Measurements from ENCODE around the gene KRT2. TPM values are rescaled to one million over a fixed set of nuclear protein-coding genes. Genes with fewer than 3 reads are reported as not detected.

Gene KRT2
- total RNA-seq, 3 donors from 2014 or later: 0.12 TPM; not detected in 2

DNA sequence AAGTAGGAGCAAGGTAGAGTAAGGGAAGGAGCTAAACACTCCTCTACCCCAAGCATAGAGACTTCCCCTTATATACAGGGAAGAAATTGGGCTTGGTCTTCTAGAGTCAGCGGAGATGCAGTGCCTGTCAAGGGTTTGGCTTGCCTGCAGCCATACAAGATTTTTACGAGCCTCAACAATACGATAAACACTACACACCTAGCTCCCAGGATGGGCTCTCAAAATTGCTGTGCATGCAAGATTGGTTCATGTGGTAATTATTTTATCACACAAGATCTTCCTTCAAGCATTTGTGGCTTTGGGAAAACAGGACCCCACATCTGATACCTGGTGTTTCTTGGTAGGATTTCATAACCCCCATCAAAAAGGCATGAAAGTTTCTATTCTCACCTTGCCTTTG, 28.4 kb upstream of the KRT2 start, which contains the start of gene KRT1:
KRT1 (minus strand) TSS at position 45 of the 400 bp plus-strand sequence. CDS start 59 bp downstream, outside the sequence.
- no peaks in the 10 kb centered on the region for H3K4me1 ChIP-seq (ENCODE audit: low read depth)
- no peaks in the 10 kb centered on the region for H3K36me3 ChIP-seq (ENCODE audit: low read depth)
- intact Hi-C loops (cut with DNase I, micrococcal nuclease): no loop called here
- TF ChIP-seq, protein P1, sequence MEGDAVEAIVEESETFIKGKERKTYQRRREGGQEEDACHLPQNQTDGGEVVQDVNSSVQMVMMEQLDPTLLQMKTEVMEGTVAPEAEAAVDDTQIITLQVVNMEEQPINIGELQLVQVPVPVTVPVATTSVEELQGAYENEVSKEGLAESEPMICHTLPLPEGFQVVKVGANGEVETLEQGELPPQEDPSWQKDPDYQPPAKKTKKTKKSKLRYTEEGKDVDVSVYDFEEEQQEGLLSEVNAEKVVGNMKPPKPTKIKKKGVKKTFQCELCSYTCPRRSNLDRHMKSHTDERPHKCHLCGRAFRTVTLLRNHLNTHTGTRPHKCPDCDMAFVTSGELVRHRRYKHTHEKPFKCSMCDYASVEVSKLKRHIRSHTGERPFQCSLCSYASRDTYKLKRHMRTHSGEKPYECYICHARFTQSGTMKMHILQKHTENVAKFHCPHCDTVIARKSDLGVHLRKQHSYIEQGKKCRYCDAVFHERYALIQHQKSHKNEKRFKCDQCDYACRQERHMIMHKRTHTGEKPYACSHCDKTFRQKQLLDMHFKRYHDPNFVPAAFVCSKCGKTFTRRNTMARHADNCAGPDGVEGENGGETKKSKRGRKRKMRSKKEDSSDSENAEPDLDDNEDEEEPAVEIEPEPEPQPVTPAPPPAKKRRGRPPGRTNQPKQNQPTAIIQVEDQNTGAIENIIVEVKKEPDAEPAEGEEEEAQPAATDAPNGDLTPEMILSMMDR (IDR thresholded peaks at IDR 0.05): no peak
- ATAC-seq (no peak), DNase-seq (no peak)
- no peaks in the 10 kb centered on the region for H3K9me3 ChIP-seq
- H3K4me3 ChIP-seq: no peak within 1 kb of the TSS

GRCh38 chr12:52679875-52680274, 27.9 kb upstream of the KRT2 start:
- TF ChIP-seq, protein P1 (IDR thresholded peaks at IDR 0.05): no peak
- no peak for ATAC-seq

DNA sequence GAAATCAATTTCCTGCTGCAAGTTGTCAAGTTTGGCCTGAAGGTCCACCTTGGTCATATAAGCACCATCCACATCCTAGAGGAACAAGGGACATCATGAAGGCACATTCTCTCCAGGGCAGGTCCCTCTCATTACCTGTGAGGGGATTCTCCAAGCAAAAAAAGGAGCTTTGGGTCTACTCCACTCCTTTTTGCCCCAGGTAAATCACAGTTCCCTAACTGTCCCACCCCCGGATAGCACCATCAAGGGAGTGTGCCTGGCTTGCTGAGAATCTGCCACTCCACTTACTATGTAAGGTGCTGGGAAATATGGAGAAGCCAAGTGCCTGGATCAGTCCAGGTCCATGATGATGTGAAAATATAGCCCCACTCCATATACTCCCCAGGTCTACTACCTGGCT, 25.7 kb upstream of the KRT2 start:
- TF ChIP-seq, protein P1 (IDR thresholded peaks at IDR 0.05): no peak
- no peaks in the 10 kb centered on the region for H3K4me1 ChIP-seq (ENCODE audit: low read depth)
- no peak overlapping the region for H3K4me3 ChIP-seq
- no peaks in the 10 kb centered on the region for H3K36me3 ChIP-seq (ENCODE audit: low read depth)
- intact Hi-C loops (cut with DNase I, micrococcal nuclease): no loop called here
- no peaks in the 10 kb centered on the region for H3K9me3 ChIP-seq
- no peak for DNase-seq
- ATAC-seq: no peak

More at GRCh38 chr12:52679875-52680274, 27.9 kb upstream of the KRT2 start:
- no peak overlapping the region for H3K4me3 ChIP-seq
- no peaks in the 10 kb centered on the region for H3K9me3 ChIP-seq
- no peaks in the 10 kb centered on the region for H3K36me3 ChIP-seq (ENCODE audit: low read depth)
- H3K4me1 ChIP-seq (ENCODE audit: low read depth): no peaks in the 10 kb centered on the region
- DNase-seq: no peak
- intact Hi-C loops (cut with DNase I, micrococcal nuclease): no loop called here

DNA sequence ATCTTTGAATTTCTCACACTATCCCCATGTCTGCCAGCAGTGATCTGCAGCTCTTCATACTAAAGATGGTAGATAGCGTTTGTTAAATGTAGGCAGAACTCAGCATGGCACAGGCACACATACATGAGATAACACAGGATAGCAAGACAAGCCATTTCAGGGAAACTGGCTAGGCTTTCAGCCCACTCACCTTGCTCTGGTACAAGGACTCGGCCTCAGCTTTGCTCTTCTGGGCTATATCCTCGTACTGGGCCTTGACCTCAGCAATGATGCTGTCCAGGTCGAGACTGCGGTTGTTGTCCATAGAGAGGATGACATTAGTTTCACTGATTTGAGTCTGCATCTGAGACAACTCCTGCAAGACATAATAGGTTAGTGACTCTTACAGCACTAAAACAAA, 25.1 kb upstream of the KRT2 start:
- Histone ChIP-seq H3K4me1 (ENCODE audit: low read depth) (no peaks in the 10 kb centered on the region), H3K4me3 (no peak overlapping the region), H3K36me3 (ENCODE audit: low read depth) (no peaks in the 10 kb centered on the region), H3K9me3 (no peaks in the 10 kb centered on the region)
- TF ChIP-seq, protein P1 (IDR thresholded peaks at IDR 0.05): no peak
- no peak for ATAC-seq
- intact Hi-C loops (cut with DNase I, micrococcal nuclease): no loop called here
- DNase-seq: no peak

DNA sequence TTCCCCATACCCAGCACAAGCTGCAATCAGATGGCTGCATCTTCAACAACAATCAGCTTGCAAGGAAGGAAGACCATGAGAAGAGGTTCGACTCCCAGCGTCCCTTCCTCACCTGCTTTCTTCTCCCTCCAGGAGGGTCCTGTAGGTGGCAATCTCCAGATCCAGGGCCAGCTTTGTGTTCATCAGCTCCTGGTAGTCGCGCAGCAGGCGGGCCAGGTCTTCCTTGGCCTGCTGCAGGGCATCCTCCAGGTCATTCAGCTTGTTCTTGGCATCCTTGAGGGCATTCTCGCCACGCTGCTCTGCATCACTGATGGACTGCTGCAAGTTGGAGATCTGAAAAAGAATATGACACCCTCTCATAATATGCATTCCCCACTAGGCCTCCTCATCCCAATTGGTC, 24.2 kb upstream of the KRT2 start:
- DNase-seq (no peak), ATAC-seq (no peak)
- TF ChIP-seq, protein P1 (IDR thresholded peaks at IDR 0.05): no peak
- Histone ChIP-seq H3K4me1 (ENCODE audit: low read depth) (no peaks in the 10 kb centered on the region), H3K4me3 (no peak overlapping the region), H3K36me3 (ENCODE audit: low read depth) (no peaks in the 10 kb centered on the region), H3K9me3 (no peaks in the 10 kb centered on the region)
- intact Hi-C loops (cut with DNase I, micrococcal nuclease): no loop called here

- intact Hi-C loops (cut with DNase I, micrococcal nuclease): no loop called here
- no peaks in the 10 kb centered on the region for H3K9me3 ChIP-seq
- DNase-seq (no peak), ATAC-seq (no peak)
- no peaks in the 10 kb centered on the region for H3K36me3 ChIP-seq (ENCODE audit: low read depth)
- H3K4me1 ChIP-seq (ENCODE audit: low read depth): no peaks in the 10 kb centered on the region
- H3K4me3 ChIP-seq: no peak overlapping the region
- TF ChIP-seq, protein P1 (IDR thresholded peaks at IDR 0.05): no peak
These were observed 23.3 kb upstream of the KRT2 start for GRCh38 chr12:52675301-52675701.

Measured in mucosa of descending colon (tissue), 3 donors.